Measurements from ENCODE around the gene SV2B.

SV2B gene

GRCh38 chr15:91142106-91142744, 42.2 kb downstream of the SV2B start:
- DNase-seq, result no peak

- no peak for DNase-seq
Observed at GRCh38 chr15:91142946-91143345, 42.9 kb downstream of the SV2B start.

- DNase-seq, result no peak
Observed at GRCh38 chr15:91146728-91147127, 46.7 kb downstream of the SV2B start.

- DNase-seq, result no peak
Observed at GRCh38 chr15:91148243-91148642, 48.2 kb downstream of the SV2B start.

GRCh38 chr15:91150502-91151160, 50.6 kb downstream of the SV2B start:
- DNase-seq, result no peak

GRCh38 chr15:91151781-91152563, 51.9 kb downstream of the SV2B start:
- DNase-seq, result no peak

- DNase-seq, result no peak
Observed at GRCh38 chr15:91152896-91153581, 53.0 kb downstream of the SV2B start.

- DNase-seq, result no peak
Observed at GRCh38 chr15:91153954-91154353, 53.9 kb downstream of the SV2B start.

- no peak for DNase-seq
Observed at GRCh38 chr15:91156175-91156726, 56.2 kb downstream of the SV2B start.

- no peak for DNase-seq
Observed at GRCh38 chr15:91158415-91159394, 58.6 kb downstream of the SV2B start.

GRCh38 chr15:91165850-91166249, 65.8 kb downstream of the SV2B start:
- no peak for DNase-seq

GRCh38 chr15:91168457-91168856, 68.4 kb downstream of the SV2B start:
- no peak for DNase-seq

GRCh38 chr15:91171334-91171733, 71.3 kb downstream of the SV2B start:
- DNase-seq, result no peak

- no peak for DNase-seq
Observed at GRCh38 chr15:91182101-91182500, 82.0 kb downstream of the SV2B start.

- DNase-seq, result no peak
Observed at GRCh38 chr15:91183596-91183995, 83.5 kb downstream of the SV2B start.

GRCh38 chr15:91184441-91184840, 84.4 kb downstream of the SV2B start:
- no peak for DNase-seq

GRCh38 chr15:91186904-91187656, 87.0 kb downstream of the SV2B start:
- no peak for DNase-seq

GRCh38 chr15:91192285-91192684, 92.2 kb downstream of the SV2B start:
- DNase-seq, result no peak

- DNase-seq, result no peak
Observed at GRCh38 chr15:91192690-91193377, 92.8 kb downstream of the SV2B start.

- DNase-seq, result no peak
Observed at GRCh38 chr15:91193378-91193720, 93.3 kb downstream of the SV2B start.

GRCh38 chr15:91196127-91196526, 96.1 kb downstream of the SV2B start:
- no peak for DNase-seq

Measured in activated CD4-positive, CD25-positive, alpha-beta regulatory T cell treated with anti-CD3 and anti-CD28 coated beads, Interleukin-2, amount 50 U/mL, for 72 hours (primary cell).